Measurements from ENCODE around the gene PAQR7. TPM values are rescaled to one million over a fixed set of nuclear protein-coding genes. Genes with fewer than 3 reads are reported as not detected.

Gene PAQR7
- total RNA-seq, 2 experiments from 2014 or later = 1.1 to 1.5 TPM

GRCh38 chr1:25815208-25816111 is 60.0 kb downstream of the PAQR7 start:
- H3K27me3 ChIP-seq (ENCODE audit: control insufficient read depth in 1 of 2, insufficient read depth in 2 of 2, low read length in 2 of 2) = no peaks in the 10 kb centered on the region
- Mint-ChIP-seq H3K4me3 (no peak overlapping the region), H3K36me3 (ENCODE audit: low read depth) (peaks cover 27% of the 10 kb centered on the region), H3K9me3 (no peaks in the 10 kb centered on the region), H3K4me1 (ENCODE audit: low read depth) (peaks cover 23% of the 10 kb centered on the region), H3K27me3 (no peaks in the 10 kb centered on the region), H3K27ac (peak overlapping the region; percentile 63)
- no peak for TF ChIP-seq CTCF (IDR thresholded peaks at IDR 0.05)
- ChIA-PET POLR2A (no interaction called here), CTCF (no interaction called here)
- H3K4me3 ChIP-seq (ENCODE audit: low read length) = no peak overlapping the region
- H3K27ac ChIP-seq (ENCODE audit: low read depth in 1 of 2, low read length in 2 of 2) = no peak overlapping the region
- H3K9me3 ChIP-seq (ENCODE audit: control insufficient read depth in 1 of 2, insufficient read depth in 1 of 2, low read length in 2 of 2) = no peaks in the 10 kb centered on the region
- no peak for ATAC-seq (ENCODE audit: poor library complexity)
- H3K36me3 ChIP-seq (ENCODE audit: insufficient read depth, low read length) = peaks cover 8% of the 10 kb centered on the region
- H3K4me1 ChIP-seq (ENCODE audit: insufficient read depth, low read length) = peaks cover 36% of the 10 kb centered on the region
- intact Hi-C loops (cut with DNase I, micrococcal nuclease) = loop anchor here in 1 of 2 experiments (5.0 kb wide), 1 partner anchor 568 kb away; the partner anchor contains the start of gene RSRP1
- DNase-seq = peak in 1 of 14 experiments; percentile 25

- Mint-ChIP-seq H3K9me3 (no peaks in the 10 kb centered on the region), H3K4me1 (ENCODE audit: low read depth) (peaks cover 22% of the 10 kb centered on the region), H3K36me3 (ENCODE audit: low read depth) (peaks cover 34% of the 10 kb centered on the region), H3K4me3 (no peak overlapping the region), H3K27ac (peak overlapping the region; percentile 63), H3K27me3 (no peaks in the 10 kb centered on the region)
- DNase-seq (no peak), ATAC-seq (ENCODE audit: poor library complexity) (no peak)
- H3K4me1 ChIP-seq (ENCODE audit: insufficient read depth, low read length) = peaks cover 37% of the 10 kb centered on the region
- CTCF ChIA-PET = no interaction called here
- no peaks in the 10 kb centered on the region for H3K27me3 ChIP-seq (ENCODE audit: control insufficient read depth in 1 of 2, insufficient read depth in 2 of 2, low read length in 2 of 2)
- H3K9me3 ChIP-seq (ENCODE audit: control insufficient read depth in 1 of 2, insufficient read depth in 1 of 2, low read length in 2 of 2) = no peaks in the 10 kb centered on the region
- peaks cover 12% of the 10 kb centered on the region for H3K36me3 ChIP-seq (ENCODE audit: insufficient read depth, low read length)
- intact Hi-C loops (cut with DNase I, micrococcal nuclease) = loop anchor here (5.0 kb wide), 3 partner anchors 292 to 567 kb away; partner anchors contain the start of gene RSRP1 (in 1 of the 2)
- H3K27ac ChIP-seq (ENCODE audit: low read depth in 1 of 2, low read length in 2 of 2) = no peak overlapping the region
- POLR2A ChIA-PET = no interaction called here
- no peak overlapping the region for H3K4me3 ChIP-seq (ENCODE audit: low read length)
- TF ChIP-seq CTCF (IDR thresholded peaks at IDR 0.05) = no peak
These were observed 60.9 kb downstream of the PAQR7 start for GRCh38 chr1:25814549-25815087.

- peak in 1 of 14 experiments; percentile 26 for DNase-seq
- Mint-ChIP-seq H3K4me3 (no peak overlapping the region), H3K27ac (no peak overlapping the region), H3K27me3 (no peaks in the 10 kb centered on the region), H3K4me1 (ENCODE audit: low read depth) (peaks cover 15% of the 10 kb centered on the region), H3K36me3 (ENCODE audit: low read depth) (peaks cover 38% of the 10 kb centered on the region), H3K9me3 (no peaks in the 10 kb centered on the region)
- H3K9me3 ChIP-seq (ENCODE audit: control insufficient read depth in 1 of 2, insufficient read depth in 1 of 2, low read length in 2 of 2) = no peaks in the 10 kb centered on the region
- no peak overlapping the region for H3K27ac ChIP-seq (ENCODE audit: low read depth in 1 of 2, low read length in 2 of 2)
- intact Hi-C loops (cut with DNase I, micrococcal nuclease) = loop anchor here (5.0 kb wide), 2 partner anchors 292 to 412 kb away; no protein-coding TSS in a partner anchor
- no peak for TF ChIP-seq CTCF (IDR thresholded peaks at IDR 0.05)
- no peaks in the 10 kb centered on the region for H3K27me3 ChIP-seq (ENCODE audit: control insufficient read depth in 1 of 2, insufficient read depth in 2 of 2, low read length in 2 of 2)
- no peak for ATAC-seq (ENCODE audit: poor library complexity)
- H3K36me3 ChIP-seq (ENCODE audit: insufficient read depth, low read length) = peaks cover 19% of the 10 kb centered on the region
- POLR2A ChIA-PET = no interaction called here
- peaks cover 32% of the 10 kb centered on the region for H3K4me1 ChIP-seq (ENCODE audit: insufficient read depth, low read length)
- CTCF ChIA-PET = no interaction called here
- H3K4me3 ChIP-seq (ENCODE audit: low read length) = no peak overlapping the region
These were observed 61.6 kb downstream of the PAQR7 start for GRCh38 chr1:25813734-25814471.

Measured in CD4-positive, alpha-beta T cell (primary cell).